Measurements from ENCODE around the gene NNMT.

DNA sequence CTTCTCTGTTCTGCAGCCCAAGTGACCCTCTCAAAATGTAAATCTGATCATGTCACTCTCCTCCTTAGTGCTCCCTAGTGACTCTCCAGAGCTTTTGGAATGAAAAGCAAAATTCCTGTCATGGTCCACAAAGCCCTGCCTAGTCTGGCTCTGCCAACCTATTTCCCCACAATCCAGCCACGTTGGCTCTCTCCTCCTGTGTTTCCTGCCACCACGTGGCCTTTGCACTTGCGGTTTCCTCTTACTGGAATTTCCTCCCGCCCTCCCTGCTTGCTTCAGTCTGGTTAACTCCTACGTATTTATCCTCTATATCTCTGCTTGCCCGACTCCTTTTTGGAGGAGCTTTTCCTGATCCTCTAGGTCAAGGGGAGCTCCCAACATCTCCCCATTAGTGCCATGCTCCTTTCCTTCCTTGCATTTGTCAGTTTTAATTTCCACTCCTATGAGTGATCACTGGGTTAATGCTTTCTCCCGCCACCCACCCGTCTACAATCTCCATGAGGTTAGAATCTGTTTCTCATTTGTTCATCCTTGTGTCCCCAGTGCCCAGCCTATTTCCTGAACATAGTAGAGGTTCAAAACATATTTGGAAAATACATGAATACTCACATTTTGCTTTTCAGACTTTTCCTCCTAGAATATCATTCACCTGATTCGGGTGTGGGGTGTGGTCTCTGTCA is 11.5 kb downstream of the NNMT start:
- TF ChIP-seq CTCF (conservative IDR thresholded peaks at IDR 0.05) = no peak
- no peak for TF ChIP-seq EZH2 (IDR thresholded peaks at IDR 0.05; ENCODE audit: low read depth)

Data from PC-9 (cell line).